ENCODE results near the gene PRICKLE2.

Gene PRICKLE2

GRCh38 chr3:64133987-64134386 lies 91.3 kb downstream of the PRICKLE2 start:
- H3K27me3 ChIP-seq (ENCODE audit: control insufficient read depth, low read length) = peaks cover 11% of the 10 kb centered on the region; the same call in 1 of the 2 replicates
- TF ChIP-seq CTCF (IDR thresholded peaks at IDR 0.05; ENCODE audit: low read depth, low read length, poor library complexity, severe bottlenecking) = no peak
- no peak for TF ChIP-seq EZH2phosphoT487 (IDR thresholded peaks at IDR 0.05; ENCODE audit: borderline replicate concordance, low read length)
- H3K4me2 ChIP-seq (ENCODE audit: low read length) = no peak overlapping the region
- H3F3A ChIP-seq (ENCODE audit: control insufficient read depth, insufficient read depth) = no peaks in the 10 kb centered on the region
- no peaks in the 10 kb centered on the region for H3K9me2 ChIP-seq (replicated peaks; ENCODE audit: control insufficient read depth, low read length)
- no peaks in the 10 kb centered on the region for H3K36me3 ChIP-seq (ENCODE audit: control insufficient read depth, low read length)
- H4K20me1 ChIP-seq (ENCODE audit: control insufficient read depth, insufficient read depth, low read depth, low read length) = no peaks in the 10 kb centered on the region
- H3K4me3 ChIP-seq (ENCODE audit: low read length) = no peak overlapping the region
- no peaks in the 10 kb centered on the region for H3K4me1 ChIP-seq (ENCODE audit: control insufficient read depth, low read length)
- no peak overlapping the region for H3K27ac ChIP-seq (ENCODE audit: low read depth, low read length)
- no peaks in the 10 kb centered on the region for H3K79me2 ChIP-seq (ENCODE audit: control insufficient read depth, low read length)
- H3K9me3 ChIP-seq (ENCODE audit: control insufficient read depth, insufficient read depth, low read length) = no peaks in the 10 kb centered on the region

DNA sequence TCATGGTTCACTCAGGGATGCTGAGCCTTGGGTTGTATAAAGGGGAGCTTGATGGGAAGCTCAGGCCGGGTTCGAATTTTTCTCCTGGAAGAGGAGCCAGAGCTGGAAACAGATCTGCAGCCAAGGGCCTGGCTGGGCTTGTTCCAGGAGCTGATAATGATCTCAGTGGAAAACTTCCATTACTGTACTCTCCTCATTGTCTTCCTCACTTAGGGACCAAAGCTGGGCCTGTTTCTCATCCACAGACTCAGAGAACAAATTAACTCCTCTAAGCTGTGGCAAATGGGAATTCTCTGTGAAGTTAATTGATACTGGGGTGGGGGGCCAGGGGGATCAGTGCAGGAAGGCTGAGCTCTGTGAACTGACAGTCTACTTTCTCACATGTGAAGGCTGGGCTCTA lies 92.0 kb downstream of the PRICKLE2 start:
- H3F3A ChIP-seq (ENCODE audit: control insufficient read depth, insufficient read depth) = no peaks in the 10 kb centered on the region
- no peaks in the 10 kb centered on the region for H3K9me3 ChIP-seq (ENCODE audit: control insufficient read depth, insufficient read depth, low read length)
- H4K20me1 ChIP-seq (ENCODE audit: control insufficient read depth, insufficient read depth, low read depth, low read length) = no peaks in the 10 kb centered on the region
- no peak overlapping the region for H3K27ac ChIP-seq (ENCODE audit: low read depth, low read length)
- TF ChIP-seq EZH2phosphoT487 (IDR thresholded peaks at IDR 0.05; ENCODE audit: borderline replicate concordance, low read length) (no peak), CTCF (IDR thresholded peaks at IDR 0.05; ENCODE audit: low read depth, low read length, poor library complexity, severe bottlenecking) (no peak)
- H3K9me2 ChIP-seq (replicated peaks; ENCODE audit: control insufficient read depth, low read length) = no peaks in the 10 kb centered on the region
- H3K4me3 ChIP-seq (ENCODE audit: low read length) = no peak overlapping the region
- H3K36me3 ChIP-seq (ENCODE audit: control insufficient read depth, low read length) = no peaks in the 10 kb centered on the region
- H3K4me2 ChIP-seq (ENCODE audit: low read length) = no peak overlapping the region
- no peaks in the 10 kb centered on the region for H3K4me1 ChIP-seq (ENCODE audit: control insufficient read depth, low read length)
- no peaks in the 10 kb centered on the region for H3K79me2 ChIP-seq (ENCODE audit: control insufficient read depth, low read length)
- peaks cover 14% of the 10 kb centered on the region; the same call in 1 of the 2 replicates for H3K27me3 ChIP-seq (ENCODE audit: control insufficient read depth, low read length)

DNA sequence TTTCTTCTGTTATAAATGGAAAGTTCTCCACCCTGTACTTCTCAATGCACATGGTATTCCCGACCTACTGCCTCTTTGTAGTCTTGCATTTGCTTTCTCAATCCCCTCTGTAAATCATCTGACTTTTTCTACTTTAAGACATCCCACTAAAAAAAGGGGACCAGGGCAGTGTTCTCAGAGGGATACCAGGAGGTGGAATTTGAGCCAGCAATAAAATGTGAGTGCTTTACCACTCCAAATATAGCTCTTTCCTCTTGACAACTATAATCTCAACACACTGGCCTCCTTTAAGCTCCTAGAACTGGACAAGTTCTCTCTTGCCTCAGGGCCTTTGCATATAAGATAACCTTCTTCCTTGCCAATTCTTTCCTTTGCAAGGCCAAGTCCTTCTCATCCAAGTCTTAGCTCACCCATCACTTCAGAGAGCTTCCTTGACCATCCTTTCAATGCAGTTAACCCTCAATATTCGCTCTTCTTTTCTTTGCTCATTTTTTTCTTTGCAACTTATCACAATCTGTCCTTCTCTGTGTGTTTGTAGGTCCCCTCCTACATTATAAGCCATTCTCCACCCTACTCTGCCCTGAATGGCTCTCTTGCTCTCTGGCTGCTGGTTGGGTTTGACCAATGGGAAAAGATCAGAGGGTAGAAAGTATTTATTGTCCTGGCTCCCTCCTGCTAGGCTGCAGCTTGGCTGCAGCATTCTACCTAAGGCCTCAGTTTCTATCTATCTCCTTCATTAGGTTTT lies 93.4 kb downstream of the PRICKLE2 start:
- Histone ChIP-seq H3K4me2 (ENCODE audit: low read length) (no peak overlapping the region), H3K4me3 (ENCODE audit: low read length) (no peak overlapping the region), H3K9me3 (ENCODE audit: control insufficient read depth, insufficient read depth, low read length) (no peaks in the 10 kb centered on the region), H3K9me2 (replicated peaks; ENCODE audit: control insufficient read depth, low read length) (no peaks in the 10 kb centered on the region), H3K27ac (ENCODE audit: low read depth, low read length) (no peak overlapping the region), H3F3A (ENCODE audit: control insufficient read depth, insufficient read depth) (no peaks in the 10 kb centered on the region), H4K20me1 (ENCODE audit: control insufficient read depth, insufficient read depth, low read depth, low read length) (no peaks in the 10 kb centered on the region), H3K79me2 (ENCODE audit: control insufficient read depth, low read length) (no peaks in the 10 kb centered on the region), H3K36me3 (ENCODE audit: control insufficient read depth, low read length) (no peaks in the 10 kb centered on the region), H3K4me1 (ENCODE audit: control insufficient read depth, low read length) (no peaks in the 10 kb centered on the region), H3K27me3 (ENCODE audit: control insufficient read depth, low read length) (peaks cover 14% of the 10 kb centered on the region; the same call in 1 of the 2 replicates)
- TF ChIP-seq CTCF (IDR thresholded peaks at IDR 0.05; ENCODE audit: low read depth, low read length, poor library complexity, severe bottlenecking) (no peak), EZH2phosphoT487 (IDR thresholded peaks at IDR 0.05; ENCODE audit: borderline replicate concordance, low read length) (no peak)

Data from DOHH2 (cell line).